Transverse colon (tissue), 4 donors: Measurements from ENCODE around the gene AGAP1.

Experiments used
- EP300 ChIP-seq: sonication (generic); formaldehyde crosslinking; IDR thresholded peaks from one replicate; pipeline ENCODE4 v1.6.1; 2017; ENCODE audit warnings: antibody characterized with exemption, low read depth
- POLR2A ChIP-seq: fragments of 450-650 bp; IDR thresholded peaks from one replicate; pipeline ENCODE4 v1.6.1; 2016; ENCODE audit warnings: antibody characterized with exemption, mild to moderate bottlenecking, moderate library complexity
- POLR2AphosphoS5 ChIP-seq, 3 donors: sonication (generic); formaldehyde crosslinking; IDR thresholded peaks; one replicate each; pipeline ENCODE4 v1.6.1; 2016; ENCODE audit warnings: antibody characterized with exemption in 3 of 3
- TF ChIP-seq, protein P1 (sequence below), 5 experiments: fragments of 200-600 bp in 3 of 5; fragments of 450-650 bp in 2 of 5; sonication (generic) in 3 of 5; IDR thresholded peaks; 1 replicate in 2 of 5; 2 replicates in 3 of 5; pipeline ENCODE4 v1.5.1; 2016 to 2017; ENCODE audit warnings: antibody characterized with exemption in 5 of 5, inconsistent platforms in 3 of 5, mild to moderate bottlenecking in 2 of 5, moderate library complexity in 1 of 5

DNA sequence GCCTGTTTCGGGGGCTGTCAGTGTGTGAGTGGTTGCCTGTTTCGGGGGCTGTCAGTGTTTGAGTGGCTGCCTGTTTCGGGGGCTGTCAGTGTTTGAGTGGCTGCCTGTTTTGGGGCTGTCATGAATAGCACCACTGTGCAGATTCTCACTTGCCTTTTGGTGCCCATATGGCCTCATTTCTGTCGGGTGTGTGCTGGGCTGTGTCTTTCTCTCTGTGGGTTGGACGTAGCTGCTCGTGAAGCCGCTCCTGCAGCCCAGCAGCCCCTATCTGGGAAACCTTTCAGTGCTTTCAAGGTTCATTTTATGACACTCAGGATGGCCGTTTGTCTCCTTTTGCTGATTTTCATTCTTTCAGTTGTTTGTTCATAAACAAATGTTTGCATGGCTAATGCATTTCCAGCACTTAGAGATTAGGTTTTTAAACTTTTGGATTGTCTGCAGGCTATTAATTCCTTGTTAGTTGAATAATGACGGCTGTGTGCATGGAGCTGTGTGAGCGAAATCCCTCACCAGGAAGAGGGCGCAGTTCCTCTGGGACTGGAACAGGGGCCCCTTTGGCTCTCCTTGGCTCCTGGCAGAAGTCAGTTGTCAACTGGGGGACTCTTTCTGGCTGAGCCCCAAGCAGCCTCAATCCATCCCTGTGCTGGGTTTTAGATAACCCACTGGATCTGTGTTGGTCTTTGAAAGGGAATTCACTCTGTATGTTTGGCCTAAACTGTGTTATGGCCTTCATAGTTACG, 10.8 kb downstream of the AGAP1 start:
- TF ChIP-seq, protein P1, sequence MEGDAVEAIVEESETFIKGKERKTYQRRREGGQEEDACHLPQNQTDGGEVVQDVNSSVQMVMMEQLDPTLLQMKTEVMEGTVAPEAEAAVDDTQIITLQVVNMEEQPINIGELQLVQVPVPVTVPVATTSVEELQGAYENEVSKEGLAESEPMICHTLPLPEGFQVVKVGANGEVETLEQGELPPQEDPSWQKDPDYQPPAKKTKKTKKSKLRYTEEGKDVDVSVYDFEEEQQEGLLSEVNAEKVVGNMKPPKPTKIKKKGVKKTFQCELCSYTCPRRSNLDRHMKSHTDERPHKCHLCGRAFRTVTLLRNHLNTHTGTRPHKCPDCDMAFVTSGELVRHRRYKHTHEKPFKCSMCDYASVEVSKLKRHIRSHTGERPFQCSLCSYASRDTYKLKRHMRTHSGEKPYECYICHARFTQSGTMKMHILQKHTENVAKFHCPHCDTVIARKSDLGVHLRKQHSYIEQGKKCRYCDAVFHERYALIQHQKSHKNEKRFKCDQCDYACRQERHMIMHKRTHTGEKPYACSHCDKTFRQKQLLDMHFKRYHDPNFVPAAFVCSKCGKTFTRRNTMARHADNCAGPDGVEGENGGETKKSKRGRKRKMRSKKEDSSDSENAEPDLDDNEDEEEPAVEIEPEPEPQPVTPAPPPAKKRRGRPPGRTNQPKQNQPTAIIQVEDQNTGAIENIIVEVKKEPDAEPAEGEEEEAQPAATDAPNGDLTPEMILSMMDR (IDR thresholded peaks at IDR 0.05), result no peak
- TF ChIP-seq POLR2AphosphoS5 (IDR thresholded peaks at IDR 0.05), result no peak
- no peak for TF ChIP-seq POLR2A
- no peak for TF ChIP-seq EP300
